Erythroblast (primary cell): ENCODE measurements around the gene SPRR2F.

Experiments
- GATA1 ChIP-seq: IDR thresholded peaks from 2 replicates; pipeline ENCODE4 v1.6.1; 2011; ENCODE audit warnings: low read depth, mild to moderate bottlenecking, control low read depth, low read length, moderate library complexity
- POLR2A ChIP-seq: IDR thresholded peaks from 2 replicates; pipeline ENCODE4 v1.6.1; 2011; ENCODE audit warnings: mild to moderate bottlenecking, low read length

- TF ChIP-seq POLR2A (no peak), GATA1 (no peak)
These were observed 40.2 kb downstream of the SPRR2F start for GRCh38 chr1:153072806-153073726.
